Measurements from ENCODE around the gene FRMD4A. TPM values are rescaled to one million over a fixed set of nuclear protein-coding genes. Genes with fewer than 3 reads are reported as not detected.
"Not testable (repeated sequence)": the region's sequence is repeated elsewhere in the genome, so short reads cannot be mapped to it uniquely, and the experiment has no call there.

The FRMD4A gene
- total RNA-seq, 2 experiments from 2014 or later = 3.1 to 3.7 TPM

GRCh38 chr10:13770760-13771493 is 559.8 kb downstream of the FRMD4A start:
- ATAC-seq (ENCODE audit: poor library complexity) (no peak), DNase-seq (no peak)
- Histone ChIP-seq H3K36me3 (ENCODE audit: insufficient read depth, low read length) (no peaks in the 10 kb centered on the region), H3K9me3 (ENCODE audit: control insufficient read depth in 1 of 2, insufficient read depth in 1 of 2, low read length in 2 of 2) (no peaks in the 10 kb centered on the region), H3K4me1 (ENCODE audit: insufficient read depth, low read length) (no peaks in the 10 kb centered on the region), H3K27ac (ENCODE audit: low read depth in 1 of 2, low read length in 2 of 2) (no peak overlapping the region), H3K4me3 (ENCODE audit: low read length) (no peak overlapping the region), H3K27me3 (ENCODE audit: control insufficient read depth in 1 of 2, insufficient read depth in 2 of 2, low read length in 2 of 2) (peaks cover 6 to 8% of the 10 kb centered on the region in 2 experiments)
- Mint-ChIP-seq H3K36me3 (ENCODE audit: low read depth) (no peaks in the 10 kb centered on the region), H3K4me3 (no peak overlapping the region), H3K9me3 (no peaks in the 10 kb centered on the region), H3K4me1 (ENCODE audit: low read depth) (no peaks in the 10 kb centered on the region), H3K27me3 (peaks cover 21% of the 10 kb centered on the region), H3K27ac (no peak overlapping the region)
- TF ChIP-seq CTCF (IDR thresholded peaks at IDR 0.05) = no peak
- CTCF ChIA-PET = no interaction called here
- POLR2A ChIA-PET = no interaction called here
- intact Hi-C loops (cut with DNase I, micrococcal nuclease) = no loop called here

GRCh38 chr10:13769946-13770345 is 560.8 kb downstream of the FRMD4A start:
- Histone ChIP-seq H3K36me3 (ENCODE audit: insufficient read depth, low read length) (no peaks in the 10 kb centered on the region), H3K4me1 (ENCODE audit: insufficient read depth, low read length) (no peaks in the 10 kb centered on the region), H3K4me3 (ENCODE audit: low read length) (no peak overlapping the region), H3K27me3 (ENCODE audit: control insufficient read depth in 1 of 2, insufficient read depth in 2 of 2, low read length in 2 of 2) (peaks cover 6 to 8% of the 10 kb centered on the region in 2 experiments), H3K9me3 (ENCODE audit: control insufficient read depth in 1 of 2, insufficient read depth in 1 of 2, low read length in 2 of 2) (no peaks in the 10 kb centered on the region), H3K27ac (ENCODE audit: low read depth in 1 of 2, low read length in 2 of 2) (no peak overlapping the region)
- no peaks in the 10 kb centered on the region for H3K36me3 Mint-ChIP-seq (ENCODE audit: low read depth)
- CTCF ChIA-PET = no interaction called here
- POLR2A ChIA-PET = no interaction called here
- DNase-seq = no peak
- TF ChIP-seq CTCF (IDR thresholded peaks at IDR 0.05) = no peak
- H3K27ac Mint-ChIP-seq = no peak overlapping the region
- ATAC-seq (ENCODE audit: poor library complexity) = no peak
- no peak overlapping the region for H3K4me3 Mint-ChIP-seq
- peaks cover 18% of the 10 kb centered on the region for H3K27me3 Mint-ChIP-seq
- H3K9me3 Mint-ChIP-seq = no peaks in the 10 kb centered on the region
- intact Hi-C loops (cut with DNase I, micrococcal nuclease) = no loop called here
- H3K4me1 Mint-ChIP-seq (ENCODE audit: low read depth) = no peaks in the 10 kb centered on the region

GRCh38 chr10:13767676-13768178 is 563.0 kb downstream of the FRMD4A start:
- H3K4me1 Mint-ChIP-seq (ENCODE audit: low read depth) = no peaks in the 10 kb centered on the region
- H3K4me3 Mint-ChIP-seq = no peak overlapping the region
- H3K4me1 ChIP-seq (ENCODE audit: insufficient read depth, low read length) = no peaks in the 10 kb centered on the region
- H3K9me3 Mint-ChIP-seq = no peaks in the 10 kb centered on the region
- intact Hi-C loops (cut with DNase I, micrococcal nuclease) = no loop called here
- peaks cover 6% of the 10 kb centered on the region for H3K27me3 Mint-ChIP-seq
- H3K36me3 Mint-ChIP-seq (ENCODE audit: low read depth) = no peaks in the 10 kb centered on the region
- H3K27ac Mint-ChIP-seq = no peak overlapping the region
- no peak for TF ChIP-seq CTCF (IDR thresholded peaks at IDR 0.05)
- no peaks in the 10 kb centered on the region for H3K9me3 ChIP-seq (ENCODE audit: control insufficient read depth in 1 of 2, insufficient read depth in 1 of 2, low read length in 2 of 2)
- ChIA-PET CTCF (no interaction called here), POLR2A (no interaction called here)
- H3K27me3 ChIP-seq (ENCODE audit: control insufficient read depth in 1 of 2, insufficient read depth in 2 of 2, low read length in 2 of 2) = peaks cover 2 to 8% of the 10 kb centered on the region in 2 experiments
- H3K4me3 ChIP-seq (ENCODE audit: low read length) = no peak overlapping the region
- H3K27ac ChIP-seq (ENCODE audit: low read depth in 1 of 2, low read length in 2 of 2) = no peak overlapping the region
- ATAC-seq (ENCODE audit: poor library complexity) (no peak), DNase-seq (no peak)
- no peaks in the 10 kb centered on the region for H3K36me3 ChIP-seq (ENCODE audit: insufficient read depth, low read length)

- H3K4me1 Mint-ChIP-seq (ENCODE audit: low read depth); H3K27ac ChIP-seq (ENCODE audit: low read depth in 1 of 2, low read length in 2 of 2); H3K27me3 Mint-ChIP-seq; H3K4me3 ChIP-seq (ENCODE audit: low read length); H3K27ac Mint-ChIP-seq; H3K9me3 ChIP-seq (ENCODE audit: control insufficient read depth in 1 of 2, insufficient read depth in 1 of 2, low read length in 2 of 2); intact Hi-C loops (cut with DNase I, micrococcal nuclease); DNase-seq; H3K4me3 Mint-ChIP-seq; H3K4me1 ChIP-seq (ENCODE audit: insufficient read depth, low read length); H3K36me3 ChIP-seq (ENCODE audit: insufficient read depth, low read length); H3K36me3 Mint-ChIP-seq (ENCODE audit: low read depth); ATAC-seq (ENCODE audit: poor library complexity); H3K9me3 Mint-ChIP-seq; H3K27me3 ChIP-seq (ENCODE audit: control insufficient read depth in 1 of 2, insufficient read depth in 2 of 2, low read length in 2 of 2); POLR2A ChIA-PET; CTCF ChIA-PET: not testable (repeated sequence)
These were observed 563.6 kb downstream of the FRMD4A start for GRCh38 chr10:13767148-13767547.
